ENCODE measurements around the gene ABCA9. TPM values are rescaled to one million over a fixed set of nuclear protein-coding genes. Genes with fewer than 3 reads are reported as not detected.
A peak's percentile ranks its signal among the peaks of the same experiment; 100 is the strongest.

Gene ABCA9
- polyA plus RNA-seq, 1 donor from 2014 or later, result 0.69 TPM

DNA sequence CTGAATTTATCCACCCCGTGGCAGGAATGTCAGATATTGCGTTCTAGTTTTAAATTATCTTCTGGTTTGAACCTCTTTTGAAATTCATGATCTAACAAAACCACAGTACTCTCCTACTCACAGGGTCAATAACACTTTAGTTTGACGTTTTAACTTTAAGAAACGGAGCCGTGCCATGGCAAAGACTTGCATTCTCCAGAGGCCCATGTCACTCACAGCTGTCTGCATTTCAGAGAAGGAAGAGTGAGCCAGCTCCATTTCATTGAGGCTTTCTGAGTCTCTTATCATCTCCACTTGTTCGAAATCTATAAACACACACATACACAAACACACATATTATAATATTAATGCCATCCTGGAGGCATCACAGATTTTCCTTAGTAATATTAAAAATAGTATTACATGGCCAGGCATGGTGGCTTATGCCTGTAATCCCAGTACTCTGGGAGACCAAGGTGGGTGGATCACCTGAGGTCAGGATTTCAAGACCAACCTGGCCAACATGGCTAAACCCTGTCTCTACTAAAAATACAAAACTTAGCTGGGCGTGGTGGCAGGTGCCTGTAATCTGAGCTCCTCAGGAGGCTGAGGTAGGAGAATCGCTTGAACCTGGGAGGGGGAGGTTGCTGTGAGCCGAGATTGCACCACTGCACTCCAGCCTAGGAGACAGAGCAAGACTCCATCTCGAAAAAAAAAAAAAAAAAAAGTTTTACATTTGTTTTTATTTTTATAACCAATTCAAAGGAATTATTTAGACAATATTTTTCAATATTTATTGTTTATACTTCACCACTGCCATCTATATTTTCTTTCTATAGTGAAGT, 45.4 kb upstream of the ABCA9 start:
- no peaks in the 10 kb centered on the region for H3K27me3 ChIP-seq (ENCODE audit: insufficient read depth, low read depth, low read length)
- no peaks in the 10 kb centered on the region for H3F3A ChIP-seq (ENCODE audit: insufficient read depth, low read length, poor library complexity, severe bottlenecking)
- H3K9ac ChIP-seq (ENCODE audit: low read length), result no peak overlapping the region
- no peaks in the 10 kb centered on the region for H3K9me3 ChIP-seq (ENCODE audit: low read length)
- TF ChIP-seq EZH2 (IDR thresholded peaks at IDR 0.05; ENCODE audit: borderline replicate concordance, insufficient read depth, low read length, poor library complexity, severe bottlenecking) (no peak), RAD21 (conservative IDR thresholded peaks at IDR 0.05) (no peak), SMC3 (conservative IDR thresholded peaks at IDR 0.05; ENCODE audit: poor library complexity) (no peak), POLR2AphosphoS5 (IDR thresholded peaks at IDR 0.05) (peak; percentile 75), EP300 (conservative IDR thresholded peaks at IDR 0.05; ENCODE audit: poor library complexity, severe bottlenecking) (peak; percentile 88), MXI1 (conservative IDR thresholded peaks at IDR 0.05; ENCODE audit: poor library complexity, severe bottlenecking) (no peak), TAF1 (IDR thresholded peaks at IDR 0.05; ENCODE audit: low read depth) (no peak)
- TF ChIP-seq, protein P1, sequence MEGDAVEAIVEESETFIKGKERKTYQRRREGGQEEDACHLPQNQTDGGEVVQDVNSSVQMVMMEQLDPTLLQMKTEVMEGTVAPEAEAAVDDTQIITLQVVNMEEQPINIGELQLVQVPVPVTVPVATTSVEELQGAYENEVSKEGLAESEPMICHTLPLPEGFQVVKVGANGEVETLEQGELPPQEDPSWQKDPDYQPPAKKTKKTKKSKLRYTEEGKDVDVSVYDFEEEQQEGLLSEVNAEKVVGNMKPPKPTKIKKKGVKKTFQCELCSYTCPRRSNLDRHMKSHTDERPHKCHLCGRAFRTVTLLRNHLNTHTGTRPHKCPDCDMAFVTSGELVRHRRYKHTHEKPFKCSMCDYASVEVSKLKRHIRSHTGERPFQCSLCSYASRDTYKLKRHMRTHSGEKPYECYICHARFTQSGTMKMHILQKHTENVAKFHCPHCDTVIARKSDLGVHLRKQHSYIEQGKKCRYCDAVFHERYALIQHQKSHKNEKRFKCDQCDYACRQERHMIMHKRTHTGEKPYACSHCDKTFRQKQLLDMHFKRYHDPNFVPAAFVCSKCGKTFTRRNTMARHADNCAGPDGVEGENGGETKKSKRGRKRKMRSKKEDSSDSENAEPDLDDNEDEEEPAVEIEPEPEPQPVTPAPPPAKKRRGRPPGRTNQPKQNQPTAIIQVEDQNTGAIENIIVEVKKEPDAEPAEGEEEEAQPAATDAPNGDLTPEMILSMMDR (IDR thresholded peaks at IDR 0.05; ENCODE audit: poor library complexity, severe bottlenecking), result no peak
- H2AFZ ChIP-seq (ENCODE audit: low read depth, low read length), result no peak overlapping the region
- H3K27ac ChIP-seq (ENCODE audit: low read length), result peak overlapping the region; percentile 57
- no peak overlapping the region for H3K4me3 ChIP-seq (ENCODE audit: low read length)
- no peaks in the 10 kb centered on the region for H3K9me2 ChIP-seq (ENCODE audit: insufficient read depth, low read length)
- H3K4me2 ChIP-seq (ENCODE audit: low read length), result no peak overlapping the region
- H4K20me1 ChIP-seq (ENCODE audit: insufficient read depth), result no peaks in the 10 kb centered on the region
- no peaks in the 10 kb centered on the region for H3K79me2 ChIP-seq (replicated peaks; ENCODE audit: insufficient read depth, low read length)
- H3K36me3 ChIP-seq (ENCODE audit: insufficient read depth, low read length), result no peaks in the 10 kb centered on the region

DNA sequence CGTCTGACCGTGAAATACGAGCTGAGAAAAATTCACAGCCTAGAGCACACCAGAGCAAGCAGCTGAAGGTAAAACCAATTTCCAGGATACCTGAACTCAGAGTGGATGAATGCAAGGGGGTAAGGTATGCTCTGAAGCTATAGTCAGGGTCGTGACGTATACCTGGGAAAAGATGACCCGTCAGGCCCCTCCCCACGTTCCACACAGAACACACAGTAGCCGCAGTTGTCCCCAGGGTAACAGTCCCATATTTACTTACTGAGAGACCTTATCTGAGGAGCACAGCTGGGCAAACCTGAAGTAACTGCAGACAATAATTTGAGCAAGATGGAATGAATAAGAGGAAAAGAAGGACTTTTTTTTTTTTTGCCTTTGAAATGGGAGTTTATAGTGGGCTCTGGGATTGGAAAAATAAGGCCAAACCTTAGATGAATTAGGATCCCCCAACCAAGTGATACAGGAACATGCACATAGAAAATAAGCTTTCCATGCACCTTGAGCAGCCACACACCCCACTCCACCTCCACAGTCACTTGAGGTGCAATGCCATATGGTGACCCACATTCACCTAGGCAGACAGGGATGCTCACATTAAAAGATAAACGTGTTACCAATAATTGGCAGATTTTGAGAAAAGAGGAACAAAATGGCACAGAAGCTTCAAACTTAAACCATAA, 43.0 kb upstream of the ABCA9 start:
- H3K9ac ChIP-seq (ENCODE audit: low read length), result no peak overlapping the region
- no peak overlapping the region for H3K4me3 ChIP-seq (ENCODE audit: low read length)
- H4K20me1 ChIP-seq (ENCODE audit: insufficient read depth), result no peaks in the 10 kb centered on the region
- no peaks in the 10 kb centered on the region for H3K9me2 ChIP-seq (ENCODE audit: insufficient read depth, low read length)
- H2AFZ ChIP-seq (ENCODE audit: low read depth, low read length), result no peak overlapping the region
- no peaks in the 10 kb centered on the region for H3K36me3 ChIP-seq (ENCODE audit: insufficient read depth, low read length)
- no peaks in the 10 kb centered on the region for H3K9me3 ChIP-seq (ENCODE audit: low read length)
- no peaks in the 10 kb centered on the region for H3K79me2 ChIP-seq (replicated peaks; ENCODE audit: insufficient read depth, low read length)
- no peaks in the 10 kb centered on the region for H3F3A ChIP-seq (ENCODE audit: insufficient read depth, low read length, poor library complexity, severe bottlenecking)
- H3K27ac ChIP-seq (ENCODE audit: low read length), result no peak overlapping the region
- no peak overlapping the region for H3K4me2 ChIP-seq (ENCODE audit: low read length)
- H3K27me3 ChIP-seq (ENCODE audit: insufficient read depth, low read depth, low read length), result no peaks in the 10 kb centered on the region
- TF ChIP-seq MXI1 (conservative IDR thresholded peaks at IDR 0.05; ENCODE audit: poor library complexity, severe bottlenecking) (no peak), SMC3 (conservative IDR thresholded peaks at IDR 0.05; ENCODE audit: poor library complexity) (no peak), RAD21 (conservative IDR thresholded peaks at IDR 0.05) (no peak), TAF1 (IDR thresholded peaks at IDR 0.05; ENCODE audit: low read depth) (no peak), EP300 (conservative IDR thresholded peaks at IDR 0.05; ENCODE audit: poor library complexity, severe bottlenecking) (no peak), EZH2 (IDR thresholded peaks at IDR 0.05; ENCODE audit: borderline replicate concordance, insufficient read depth, low read length, poor library complexity, severe bottlenecking) (no peak), POLR2AphosphoS5 (IDR thresholded peaks at IDR 0.05) (no peak)
- TF ChIP-seq, protein P1 (IDR thresholded peaks at IDR 0.05; ENCODE audit: poor library complexity, severe bottlenecking), result no peak
- TF ChIP-seq, protein P2, sequence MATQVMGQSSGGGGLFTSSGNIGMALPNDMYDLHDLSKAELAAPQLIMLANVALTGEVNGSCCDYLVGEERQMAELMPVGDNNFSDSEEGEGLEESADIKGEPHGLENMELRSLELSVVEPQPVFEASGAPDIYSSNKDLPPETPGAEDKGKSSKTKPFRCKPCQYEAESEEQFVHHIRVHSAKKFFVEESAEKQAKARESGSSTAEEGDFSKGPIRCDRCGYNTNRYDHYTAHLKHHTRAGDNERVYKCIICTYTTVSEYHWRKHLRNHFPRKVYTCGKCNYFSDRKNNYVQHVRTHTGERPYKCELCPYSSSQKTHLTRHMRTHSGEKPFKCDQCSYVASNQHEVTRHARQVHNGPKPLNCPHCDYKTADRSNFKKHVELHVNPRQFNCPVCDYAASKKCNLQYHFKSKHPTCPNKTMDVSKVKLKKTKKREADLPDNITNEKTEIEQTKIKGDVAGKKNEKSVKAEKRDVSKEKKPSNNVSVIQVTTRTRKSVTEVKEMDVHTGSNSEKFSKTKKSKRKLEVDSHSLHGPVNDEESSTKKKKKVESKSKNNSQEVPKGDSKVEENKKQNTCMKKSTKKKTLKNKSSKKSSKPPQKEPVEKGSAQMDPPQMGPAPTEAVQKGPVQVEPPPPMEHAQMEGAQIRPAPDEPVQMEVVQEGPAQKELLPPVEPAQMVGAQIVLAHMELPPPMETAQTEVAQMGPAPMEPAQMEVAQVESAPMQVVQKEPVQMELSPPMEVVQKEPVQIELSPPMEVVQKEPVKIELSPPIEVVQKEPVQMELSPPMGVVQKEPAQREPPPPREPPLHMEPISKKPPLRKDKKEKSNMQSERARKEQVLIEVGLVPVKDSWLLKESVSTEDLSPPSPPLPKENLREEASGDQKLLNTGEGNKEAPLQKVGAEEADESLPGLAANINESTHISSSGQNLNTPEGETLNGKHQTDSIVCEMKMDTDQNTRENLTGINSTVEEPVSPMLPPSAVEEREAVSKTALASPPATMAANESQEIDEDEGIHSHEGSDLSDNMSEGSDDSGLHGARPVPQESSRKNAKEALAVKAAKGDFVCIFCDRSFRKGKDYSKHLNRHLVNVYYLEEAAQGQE (IDR thresholded peaks at IDR 0.05; ENCODE audit: borderline replicate concordance), result no peak

Measured in neural cell (in vitro differentiated cells).